UCSD-AML1 (cell line): ENCODE measurements around the gene CELA3A.
"Not testable (repeated sequence)": the region's sequence is repeated elsewhere in the genome, so short reads cannot be mapped to it uniquely, and the experiment has no call there.

Experiments used
- DNase-seq: peaks from one replicate; lab custom pipeline; 2025; ENCODE audit not compliant: unreplicated experiment; lab: John Stamatoyannopoulos, UW

Gene CELA3A

DNA sequence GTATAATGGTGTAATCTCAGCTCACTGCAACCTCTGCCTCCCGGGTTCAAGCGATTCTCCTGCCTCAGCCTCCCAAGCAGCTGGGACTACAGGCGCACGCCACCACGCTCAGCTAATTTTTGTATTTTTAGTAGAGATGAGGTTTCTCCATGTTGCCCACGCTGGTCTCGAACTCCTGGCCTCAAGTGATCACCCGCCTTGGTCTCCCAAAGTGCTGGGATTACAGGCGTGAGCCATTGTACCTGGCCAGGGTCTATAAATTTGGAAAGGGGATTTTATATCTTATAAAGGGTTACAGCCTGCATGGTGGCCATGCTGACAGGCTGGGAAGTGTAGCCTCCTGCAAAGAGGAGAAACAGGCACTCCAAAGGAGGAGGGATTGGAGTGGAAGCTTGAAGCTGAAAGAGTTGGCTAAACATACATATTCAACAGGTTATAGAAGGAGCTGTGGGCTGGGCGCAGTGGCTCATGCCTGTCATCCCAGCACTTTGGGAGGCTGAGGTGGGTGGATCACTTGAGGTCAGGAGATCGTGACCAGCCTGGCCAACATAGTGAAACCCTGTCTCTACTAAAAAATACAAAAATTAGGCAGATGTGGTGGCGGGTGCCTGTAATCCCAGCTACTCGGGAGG, 13.2 kb downstream of the CELA3A start:
- DNase-seq, result not testable (repeated sequence)

DNA sequence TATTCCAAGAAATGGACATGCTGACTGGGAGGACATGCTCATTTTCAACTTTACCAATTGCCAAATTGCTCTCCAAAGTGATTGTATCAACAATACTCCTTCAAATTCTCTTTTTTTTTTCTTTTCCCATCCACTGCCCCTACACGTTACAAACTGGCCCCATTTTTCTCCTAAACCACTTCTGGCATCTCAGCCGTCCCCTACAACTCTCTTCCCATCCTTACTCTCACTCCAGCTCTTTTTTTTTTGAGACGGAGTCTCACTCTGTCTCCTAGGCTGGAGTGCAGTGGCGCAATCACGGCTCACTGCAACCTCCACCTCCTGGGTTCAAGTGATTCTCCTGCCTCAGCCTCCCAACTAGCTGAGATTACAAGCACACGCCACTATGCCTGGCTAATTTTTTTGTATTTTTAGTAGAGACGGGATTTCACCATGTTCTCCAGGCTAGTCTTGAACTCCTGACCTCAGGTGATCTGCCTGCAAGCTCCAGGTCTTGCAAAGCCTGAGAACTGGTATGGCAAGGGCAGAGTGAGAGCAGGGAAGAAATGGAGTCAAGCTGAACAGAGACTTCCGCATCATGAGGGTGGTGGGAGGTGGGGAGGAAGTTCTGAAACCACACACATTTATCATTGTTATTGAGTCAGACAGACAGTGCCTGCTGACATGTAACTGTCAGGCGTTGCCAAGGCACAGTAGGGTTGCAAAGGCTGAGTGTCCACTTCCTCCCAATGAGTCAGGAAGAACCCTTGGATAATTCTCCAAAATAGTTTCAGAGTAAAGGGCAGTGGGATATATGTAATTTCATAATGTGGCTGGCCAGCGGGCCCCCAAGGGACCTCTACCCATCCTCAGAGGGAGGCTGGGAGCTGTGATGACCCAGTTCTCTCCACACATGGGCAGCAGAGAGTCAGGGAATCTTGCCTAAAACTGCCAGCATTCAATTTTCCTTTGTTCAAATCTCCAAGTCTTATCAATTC, 17.4 kb downstream of the CELA3A start:
- peak; percentile 76 for DNase-seq

DNA sequence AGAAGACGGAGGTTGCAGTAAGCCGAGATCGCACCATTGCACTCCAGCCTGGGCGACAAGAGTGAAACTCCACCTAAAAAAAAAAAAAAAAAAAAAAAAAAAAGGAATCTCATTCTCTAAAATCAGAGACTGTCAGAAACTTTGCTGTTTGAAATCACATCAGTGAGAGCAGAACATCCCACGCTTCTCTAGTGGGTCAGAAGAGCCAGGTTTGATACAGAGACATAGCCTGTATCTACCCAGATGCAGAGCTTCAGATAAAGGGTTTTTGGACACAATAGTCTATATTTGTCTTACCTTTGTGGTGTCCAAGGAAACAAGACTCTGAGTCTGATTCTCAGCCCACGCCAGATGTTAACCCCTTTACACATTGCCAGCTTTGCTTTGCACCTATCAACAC, 19.6 kb downstream of the CELA3A start:
- no peak for DNase-seq

DNA sequence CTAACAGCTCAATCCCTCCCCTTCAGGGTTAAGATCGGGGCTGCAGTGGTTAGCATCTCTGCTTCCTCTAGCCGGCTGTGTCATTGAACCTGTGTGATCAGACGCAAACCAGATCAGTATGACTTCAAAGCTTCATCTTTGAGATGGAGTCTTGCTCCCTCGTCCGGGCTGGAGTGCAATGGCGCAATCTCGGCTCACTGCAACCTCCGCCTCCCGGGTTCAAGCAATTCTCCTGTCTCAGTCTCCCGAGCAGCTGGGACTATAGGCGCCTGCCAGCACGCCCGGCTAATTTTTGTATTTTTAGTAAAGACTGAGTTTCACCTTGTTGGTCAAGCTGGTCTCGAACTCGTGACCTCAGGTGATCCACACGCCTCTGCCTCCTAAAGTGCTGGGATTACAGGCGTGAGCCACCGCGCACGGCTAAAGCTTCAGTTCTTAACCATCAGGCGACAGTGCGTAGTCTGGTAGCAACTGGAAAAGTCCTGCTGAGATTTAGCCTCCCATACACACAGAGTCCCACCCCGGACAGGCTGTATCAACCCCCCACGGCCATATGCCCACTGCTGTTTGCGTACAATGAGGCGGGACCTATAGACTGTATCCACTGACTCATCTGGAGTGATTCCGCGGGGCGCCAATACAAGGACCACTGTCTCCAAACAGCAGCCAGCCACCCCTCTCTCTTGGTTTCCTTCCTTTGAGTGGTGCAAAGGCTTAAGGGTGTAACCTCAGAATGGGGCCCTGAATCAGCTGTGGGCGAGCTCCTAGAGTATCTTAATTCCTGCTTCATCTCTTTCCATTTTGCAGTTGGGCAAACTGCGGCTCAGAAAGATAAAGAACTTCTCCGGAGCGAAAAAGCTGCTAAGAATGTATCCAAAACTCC, 23.3 kb downstream of the CELA3A start:
- DNase-seq, result peak; percentile 84

DNA sequence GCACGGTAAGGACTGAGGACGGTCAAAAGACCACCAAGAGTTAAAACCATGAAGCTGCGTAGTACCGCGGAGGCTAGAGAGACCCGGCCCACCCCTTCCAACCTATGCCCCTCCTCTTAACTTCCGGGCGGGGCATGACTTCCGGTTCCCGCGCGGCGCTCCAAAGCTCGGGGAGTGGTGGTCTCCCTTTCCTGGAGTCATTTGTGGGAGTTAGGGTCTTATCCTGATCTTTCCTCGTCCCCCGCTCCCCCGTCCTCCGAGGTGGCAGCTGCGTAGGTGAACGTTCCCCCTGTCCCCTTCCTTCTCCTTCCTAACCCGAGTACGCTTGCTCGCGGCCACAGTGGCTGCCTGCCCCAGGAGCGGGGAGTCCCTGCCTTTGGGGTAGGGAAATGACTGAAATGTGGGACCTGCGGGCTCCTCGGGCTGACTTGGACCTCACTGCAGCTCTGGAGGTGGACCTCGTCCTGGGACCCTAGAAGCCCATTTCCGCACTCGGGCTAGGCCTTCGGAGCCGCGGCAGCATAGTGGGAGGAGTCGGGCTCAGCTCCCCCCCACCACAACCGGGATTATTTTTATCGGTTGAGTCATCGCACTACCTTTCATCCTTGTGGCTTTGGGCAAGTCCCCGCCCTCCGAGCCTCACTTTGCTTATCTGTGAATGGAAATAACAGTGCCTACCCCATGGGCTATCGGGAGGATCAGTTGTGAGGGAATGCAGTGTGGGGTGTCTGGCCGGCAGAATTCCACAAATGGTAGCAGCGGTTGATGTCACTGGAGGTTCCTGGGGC, 24.1 kb downstream of the CELA3A start:
- peak; percentile 85 for DNase-seq

DNA sequence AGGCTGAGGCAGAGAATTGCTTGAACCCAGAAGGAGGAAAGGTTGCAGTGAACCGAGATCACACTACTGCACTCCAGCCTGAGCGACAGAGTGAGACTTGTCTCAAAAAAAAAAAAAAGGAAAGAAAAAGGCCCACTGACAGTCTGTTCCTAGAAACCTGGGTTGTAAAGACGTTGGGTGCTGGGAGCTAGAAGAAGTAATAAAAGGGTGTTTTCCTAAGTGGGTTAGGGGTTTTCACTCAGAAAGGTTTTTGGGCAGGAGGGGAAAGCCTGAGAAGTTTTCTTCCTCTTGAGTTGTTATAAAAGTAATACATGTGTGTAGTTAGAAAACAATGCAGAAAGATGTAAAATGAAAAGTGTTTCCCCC, 25.4 kb downstream of the CELA3A start:
- DNase-seq, result no peak

DNA sequence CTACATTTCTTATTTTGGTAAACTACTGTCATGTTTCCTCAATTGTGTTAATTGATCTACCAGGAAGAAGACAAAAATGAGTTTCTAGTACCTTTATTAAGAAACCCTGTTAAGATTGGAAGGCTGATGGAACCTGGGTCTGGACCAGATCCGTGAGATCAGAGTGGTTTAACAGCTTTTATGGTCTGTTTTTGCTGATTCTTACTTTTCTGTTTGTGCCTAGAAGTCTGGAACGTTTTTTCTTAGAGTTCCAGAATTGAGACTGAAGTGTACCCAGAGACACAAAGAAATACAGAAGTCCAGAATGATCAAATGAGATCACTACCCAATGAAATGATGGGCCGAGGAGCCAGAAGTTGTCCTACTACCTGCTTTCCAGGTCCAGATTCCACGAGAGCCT, 28.6 kb downstream of the CELA3A start:
- DNase-seq, result no peak

DNA sequence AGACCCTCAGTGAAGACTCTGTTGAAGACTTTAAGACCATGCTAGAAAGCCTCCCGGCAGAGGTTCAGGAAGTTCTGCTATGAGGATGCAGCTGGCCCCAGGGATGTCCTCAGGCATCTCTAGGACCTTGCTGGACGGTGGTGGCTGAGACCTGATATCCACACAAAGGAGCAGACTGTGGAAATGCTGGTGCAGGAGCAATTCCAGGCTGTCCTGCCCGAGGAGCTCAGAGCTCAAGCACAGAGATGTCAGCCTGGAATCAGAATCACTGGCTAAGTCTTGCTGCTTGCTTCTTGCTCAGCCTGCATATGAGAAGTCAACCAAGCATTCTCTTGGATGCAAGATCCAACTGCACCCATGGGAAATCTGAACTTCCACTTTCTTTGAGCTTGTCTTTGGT, 29.0 kb downstream of the CELA3A start:
- no peak for DNase-seq

DNA sequence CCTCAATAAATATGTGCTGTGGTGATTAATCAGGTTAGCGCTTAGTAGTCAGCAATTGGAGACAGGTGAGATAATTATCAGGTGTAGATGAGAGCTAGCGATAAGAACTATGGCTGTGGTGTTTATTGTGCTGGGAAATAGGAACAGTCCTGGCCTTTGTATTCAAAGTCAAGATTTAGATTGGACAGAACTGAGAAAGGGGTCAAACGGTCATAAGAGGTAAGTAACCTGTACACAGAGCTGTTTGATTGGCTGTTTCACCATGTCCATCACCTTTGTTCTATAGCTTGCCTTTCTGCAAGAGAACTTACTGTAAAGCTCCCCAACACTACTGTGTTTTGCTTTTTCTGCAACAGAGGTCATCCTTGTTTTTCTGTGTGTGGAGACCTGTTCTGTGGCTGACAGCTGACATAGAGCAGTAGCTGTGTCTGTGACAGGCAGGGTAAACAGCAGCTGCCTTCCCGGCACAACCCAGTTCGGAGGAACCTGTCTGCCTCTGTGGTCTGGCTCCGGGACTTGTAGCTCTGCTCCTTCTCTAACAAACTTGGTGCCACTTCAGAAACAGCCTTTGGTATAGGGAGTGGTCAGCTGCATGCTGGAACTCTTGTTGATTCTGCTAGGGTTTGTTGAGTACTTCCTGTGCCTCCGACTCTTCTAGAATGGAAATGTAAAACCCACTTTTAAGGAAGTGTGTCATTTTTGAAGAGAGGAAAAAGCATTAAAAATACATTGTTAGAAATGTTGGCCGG, 29.9 kb downstream of the CELA3A start:
- peak; percentile 60 for DNase-seq

DNA sequence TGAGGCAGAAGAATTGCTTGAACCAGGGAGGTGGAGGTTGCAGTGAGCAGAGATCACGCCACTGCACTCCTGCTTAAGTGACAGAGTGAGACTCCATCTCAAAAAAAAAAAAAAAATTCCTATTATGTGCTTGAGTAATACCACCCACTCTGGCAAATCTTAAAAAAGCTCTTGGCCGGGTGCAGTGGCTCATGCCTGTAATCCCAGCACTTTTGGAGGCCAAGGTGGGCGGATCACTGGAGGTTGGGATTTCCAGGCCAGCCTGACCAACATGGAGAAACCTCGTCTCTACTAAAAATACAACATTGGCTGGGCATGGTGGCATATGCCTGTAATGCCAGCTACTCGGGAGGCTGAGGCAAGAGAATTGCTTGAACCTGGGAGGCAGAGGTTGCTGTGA, 33.4 kb downstream of the CELA3A start:
- DNase-seq, result not testable (repeated sequence)

DNA sequence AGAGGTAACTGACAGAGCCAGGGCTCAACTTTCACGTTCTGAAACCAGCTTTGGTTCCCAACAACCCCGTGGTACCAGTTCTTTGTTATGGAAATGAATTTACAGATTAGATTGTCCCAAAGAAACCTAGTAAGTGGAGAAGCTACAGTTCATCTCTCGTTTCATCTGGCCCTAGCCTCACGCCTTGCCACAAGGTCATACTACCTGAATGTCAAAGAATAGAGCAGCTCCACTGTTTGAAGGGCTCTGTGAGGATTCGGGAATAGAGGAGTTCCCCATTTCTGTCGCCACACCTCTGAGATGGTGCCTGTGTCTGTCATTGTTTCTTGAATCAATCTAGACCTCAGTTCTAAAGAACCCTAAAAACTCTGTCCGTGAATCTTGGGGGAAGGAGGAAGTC, 36.1 kb downstream of the CELA3A start:
- no peak for DNase-seq

DNA sequence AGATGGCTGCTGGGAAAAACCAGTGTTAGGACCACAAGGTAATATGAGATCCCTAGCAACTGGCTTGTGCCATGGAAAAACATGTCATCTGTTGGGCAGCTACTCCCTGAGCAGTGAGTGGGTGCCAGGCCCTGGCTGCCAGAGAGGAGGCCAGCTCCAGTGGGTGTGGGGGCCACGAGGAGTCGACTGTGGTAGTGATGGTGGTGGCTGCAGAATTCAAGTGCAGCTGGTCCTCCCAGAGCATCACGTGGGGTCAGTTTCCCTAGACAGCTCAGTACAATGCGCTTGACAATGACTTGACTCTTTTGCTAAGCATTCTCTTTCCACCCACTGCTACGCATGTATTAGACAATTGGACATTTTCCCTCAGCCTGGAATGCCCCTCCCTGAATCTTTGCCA, 36.6 kb downstream of the CELA3A start:
- DNase-seq, result no peak

DNA sequence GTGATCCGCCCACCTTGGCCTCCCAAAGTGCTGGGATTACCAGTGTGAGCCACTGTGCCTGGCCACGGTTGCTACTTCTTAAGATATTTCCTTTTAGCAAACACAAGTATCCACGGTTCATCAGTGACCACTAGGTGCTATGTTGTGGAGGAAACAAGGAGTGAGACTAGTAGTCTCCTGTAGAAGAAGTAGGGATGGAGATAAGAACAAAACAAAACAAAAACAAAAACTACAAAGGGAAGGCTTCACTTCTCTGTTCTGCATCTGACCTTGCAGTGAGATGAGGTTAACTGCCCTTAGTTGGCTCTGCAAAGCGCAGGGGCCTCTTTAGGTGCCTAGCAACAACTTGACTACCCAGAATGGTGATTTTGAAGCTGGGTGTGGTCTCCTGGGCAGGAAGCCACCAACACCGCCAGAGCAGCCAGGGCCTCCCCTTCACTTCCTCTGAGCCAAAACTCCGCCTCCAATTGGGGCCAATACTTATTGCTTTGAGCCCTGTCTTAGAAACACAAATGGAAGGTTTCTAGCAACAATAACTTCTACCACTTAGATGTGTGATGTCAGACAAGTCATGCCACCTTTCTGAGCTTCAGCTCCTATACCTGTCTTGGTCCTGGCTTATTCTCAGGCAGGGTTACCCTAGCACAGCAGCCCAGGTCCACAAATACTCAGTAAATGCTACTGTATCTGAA, 38.3 kb downstream of the CELA3A start:
- peak; percentile 84 for DNase-seq

DNA sequence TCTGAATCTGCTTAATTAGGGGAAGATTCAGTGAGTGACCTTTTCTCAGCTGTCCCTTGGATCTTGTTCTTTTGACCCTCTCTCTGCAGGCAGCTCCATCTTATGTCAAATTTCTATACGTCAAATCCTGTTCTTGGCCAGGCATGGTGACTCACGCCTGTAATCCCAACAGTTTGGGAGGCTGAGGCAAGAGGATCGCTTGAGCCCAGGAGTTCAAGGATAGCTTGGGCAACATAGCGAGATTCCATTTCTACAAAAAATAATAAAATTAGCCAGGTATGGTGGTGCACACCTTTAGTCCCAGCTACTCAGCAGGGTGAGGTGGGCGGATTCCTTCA, 38.8 kb downstream of the CELA3A start:
- no peak for DNase-seq

DNA sequence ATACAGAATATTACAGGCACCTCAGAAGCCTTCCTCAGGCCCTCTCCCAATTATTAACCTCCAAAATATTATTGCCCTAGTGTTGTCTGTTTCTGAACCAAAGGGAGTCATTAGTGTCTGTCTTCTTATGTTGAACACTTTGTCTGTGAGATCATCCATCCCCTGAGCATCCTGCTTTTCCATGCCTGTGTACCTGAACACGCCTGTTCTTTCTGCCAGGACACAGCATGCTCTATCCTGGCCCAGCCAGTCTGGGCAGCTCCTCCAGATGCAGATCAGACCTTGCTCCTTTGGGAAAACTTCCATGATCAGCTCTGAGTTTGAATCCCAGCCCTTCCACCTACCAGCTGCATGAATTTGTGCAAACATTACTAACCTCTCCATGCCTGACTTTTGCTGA, 40.0 kb downstream of the CELA3A start:
- no peak for DNase-seq

DNA sequence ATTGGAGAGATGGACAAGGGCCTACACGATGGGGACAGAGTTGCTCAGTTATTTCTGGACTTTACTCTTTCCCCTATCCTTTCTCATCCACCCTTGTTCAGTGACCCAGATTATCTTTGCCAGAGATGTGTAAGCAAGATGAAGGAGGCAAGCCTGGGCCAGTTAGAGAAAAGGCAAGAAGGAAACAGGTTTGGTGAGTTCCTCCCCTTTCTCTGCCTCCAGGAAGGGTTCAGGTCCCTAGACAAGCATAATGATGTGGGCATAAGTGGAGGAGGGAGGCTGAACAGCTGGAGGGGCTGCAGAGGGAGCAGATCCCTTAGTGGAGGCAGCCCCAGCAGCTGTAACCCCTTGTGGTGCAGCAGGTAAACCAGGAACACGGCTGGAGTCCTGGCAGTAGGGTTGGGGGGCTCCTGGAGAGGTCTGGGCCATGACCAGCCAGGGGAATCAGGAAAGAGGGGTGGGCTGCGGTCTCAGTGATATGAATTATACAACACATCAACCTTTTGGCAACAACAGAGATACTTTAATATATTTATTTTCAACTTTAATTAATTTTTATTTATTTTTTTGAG, 41.8 kb downstream of the CELA3A start:
- no peak for DNase-seq

DNA sequence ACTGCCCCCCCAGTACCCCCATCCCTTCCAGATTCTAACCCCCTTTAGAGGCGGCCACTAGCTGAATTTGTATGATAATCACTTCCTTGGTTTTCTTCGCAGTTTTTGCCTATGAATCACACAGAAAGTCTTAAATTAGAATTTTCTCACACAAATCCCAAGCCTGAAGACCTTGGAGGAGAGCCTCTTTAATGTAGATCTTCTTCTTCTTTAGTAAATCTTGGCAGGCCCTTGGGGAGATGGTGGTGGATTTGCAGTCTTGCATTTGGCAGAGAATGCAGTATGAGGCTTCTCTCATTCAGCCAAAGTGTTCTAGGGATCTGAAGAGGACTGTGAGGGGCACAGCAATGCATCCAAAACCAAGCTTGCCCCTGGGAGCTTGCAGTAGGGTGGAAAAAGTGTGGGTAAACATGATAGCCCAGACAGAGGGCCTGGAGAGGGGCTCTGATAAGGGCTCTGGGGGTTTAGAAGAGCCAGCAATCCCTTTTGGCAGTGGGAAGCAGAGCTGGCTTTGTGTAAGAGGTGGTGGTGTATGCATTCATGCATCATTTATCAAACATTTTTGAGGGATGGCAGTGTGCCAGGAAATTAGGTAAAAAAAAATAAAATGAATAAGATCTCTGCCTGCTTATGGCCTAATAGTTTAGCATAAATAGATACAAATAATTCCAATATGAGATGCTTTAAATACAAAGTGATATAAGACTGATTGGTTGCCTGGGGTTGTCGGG, 43.4 kb downstream of the CELA3A start:
- DNase-seq, result no peak

DNA sequence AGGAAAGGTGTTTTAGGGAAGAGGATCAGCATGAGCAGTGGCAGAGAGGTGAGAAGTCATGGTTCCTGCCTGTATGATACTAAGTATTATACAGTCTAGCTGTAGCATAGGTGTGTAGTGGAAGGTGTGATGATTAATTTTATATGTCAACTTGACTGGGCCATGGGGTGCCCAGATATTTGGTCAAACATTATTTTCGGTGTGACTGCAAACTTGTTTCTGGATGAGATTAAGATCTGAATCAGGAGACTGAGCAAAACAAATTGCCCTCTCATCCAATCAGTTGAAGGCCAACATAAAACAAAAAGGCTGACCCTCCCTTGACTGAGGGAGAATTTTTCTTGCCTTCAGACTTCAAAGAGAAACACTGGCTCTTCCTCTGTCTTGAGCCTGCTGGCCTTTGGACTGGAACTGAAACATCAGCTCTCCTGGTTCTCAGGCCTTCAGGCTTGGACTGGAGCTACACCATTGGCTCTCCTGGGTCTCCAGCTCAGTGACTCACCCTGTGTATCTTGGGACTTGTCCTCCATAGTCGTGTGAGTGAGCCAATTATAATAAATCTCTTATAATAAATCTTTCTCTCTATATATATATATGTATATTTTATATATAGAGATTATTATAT, 44.3 kb downstream of the CELA3A start:
- DNase-seq, result no peak
